GM19372 (cell line): ENCODE measurements around the gene AR.

Experiments
- ATAC-seq: cut with Tn5 transposase; IDR thresholded peaks from one replicate; pipeline ENCODE4 v1.9.1; 2021; ENCODE audit warnings: mild to moderate bottlenecking, low read depth, moderate library complexity; ENCODE audit not compliant: unreplicated experiment

Gene AR

DNA sequence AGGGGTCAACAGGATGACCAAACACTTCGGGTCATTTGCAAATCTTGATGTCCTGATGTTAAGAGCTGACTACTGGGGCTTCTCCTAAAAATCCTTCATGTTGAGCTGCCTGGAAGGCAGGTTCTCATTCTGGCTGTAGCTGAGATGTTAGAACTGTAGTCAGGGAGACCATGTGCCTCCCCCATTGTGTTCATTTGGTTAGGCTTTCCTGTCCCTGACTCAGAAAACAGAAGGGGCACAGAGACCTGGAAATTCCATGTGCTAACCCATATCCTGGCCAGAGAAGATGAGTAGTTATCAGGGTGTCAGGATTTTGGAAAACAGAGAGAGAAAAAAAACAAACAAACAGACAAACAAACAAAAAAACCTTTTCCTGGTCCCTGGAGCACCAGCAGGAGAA is 177.5 kb downstream of the AR start:
- ATAC-seq = no peak

GRCh38 chrX:67723580-67724351 is 179.9 kb downstream of the AR start:
- ATAC-seq = no peak

DNA sequence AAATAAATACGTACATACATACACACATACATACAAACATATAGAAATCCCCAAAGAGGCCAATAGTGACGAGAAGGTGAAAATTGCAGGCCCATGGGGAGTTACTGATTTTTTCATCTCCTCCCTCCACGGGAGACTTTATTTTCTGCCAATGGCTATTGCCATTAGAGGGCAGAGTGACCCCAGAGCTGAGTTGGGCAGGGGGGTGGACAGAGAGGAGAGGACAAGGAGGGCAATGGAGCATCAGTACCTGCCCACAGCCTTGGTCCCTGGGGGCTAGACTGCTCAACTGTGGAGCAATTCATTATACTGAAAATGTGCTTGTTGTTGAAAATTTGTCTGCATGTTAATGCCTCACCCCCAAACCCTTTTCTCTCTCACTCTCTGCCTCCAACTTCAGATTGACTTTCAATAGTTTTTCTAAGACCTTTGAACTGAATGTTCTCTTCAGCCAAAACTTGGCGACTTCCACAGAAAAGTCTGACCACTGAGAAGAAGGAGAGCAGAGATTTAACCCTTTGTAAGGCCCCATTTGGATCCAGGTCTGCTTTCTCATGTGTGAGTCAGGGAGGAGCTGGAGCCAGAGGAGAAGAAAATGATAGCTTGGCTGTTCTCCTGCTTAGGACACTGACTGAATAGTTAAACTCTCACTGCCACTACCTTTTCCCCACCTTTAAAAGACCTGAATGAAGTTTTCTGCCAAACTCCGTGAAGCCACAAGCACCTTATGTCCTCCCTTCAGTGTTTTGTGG is 180.7 kb downstream of the AR start:
- ATAC-seq = no peak

DNA sequence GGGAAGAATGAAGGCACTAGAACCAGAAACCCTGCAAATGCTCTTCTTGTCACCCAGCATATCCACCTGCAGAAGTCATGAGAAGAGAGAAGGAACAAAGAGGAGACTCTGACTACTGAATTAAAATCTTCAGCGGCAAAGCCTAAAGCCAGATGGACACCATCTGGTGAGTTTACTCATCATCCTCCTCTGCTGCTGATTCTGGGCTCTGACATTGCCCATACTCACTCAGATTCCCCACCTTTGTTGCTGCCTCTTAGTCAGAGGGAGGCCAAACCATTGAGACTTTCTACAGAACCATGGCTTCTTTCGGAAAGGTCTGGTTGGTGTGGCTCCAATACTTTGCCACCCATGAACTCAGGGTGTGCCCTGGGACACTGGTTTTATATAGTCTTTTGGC is 181.7 kb downstream of the AR start:
- no peak for ATAC-seq

GRCh38 chrX:67726018-67726417 is 182.2 kb downstream of the AR start:
- no peak for ATAC-seq

- no peak for ATAC-seq
Measured at GRCh38 chrX:67727576-67727975, 183.8 kb downstream of the AR start.

GRCh38 chrX:67730296-67730695 is 186.5 kb downstream of the AR start:
- no peak for ATAC-seq

DNA sequence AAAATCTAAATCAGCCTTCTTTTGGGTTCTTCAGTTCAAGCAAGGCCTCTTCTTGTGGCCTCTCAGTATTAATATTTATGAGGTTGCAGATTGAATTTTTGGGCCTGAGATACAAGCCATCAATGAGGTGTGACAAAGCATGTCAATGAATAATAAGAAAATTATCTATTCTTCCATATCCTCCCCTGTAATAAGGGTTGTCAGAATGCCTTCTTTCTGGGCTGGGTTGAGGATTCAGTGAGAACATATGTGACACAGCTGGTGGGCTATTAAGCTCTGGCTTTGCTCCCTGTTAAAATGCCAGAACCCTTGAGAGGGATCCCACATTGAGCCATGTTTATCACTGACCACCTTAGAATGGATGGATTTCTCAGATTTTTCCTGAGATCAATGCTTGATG is 187.2 kb downstream of the AR start:
- ATAC-seq = no peak

- no peak for ATAC-seq
Measured at GRCh38 chrX:67732864-67733263, 189.0 kb downstream of the AR start.

GRCh38 chrX:67734111-67734753 is 190.4 kb downstream of the AR start:
- ATAC-seq = no peak

GRCh38 chrX:67749536-67749935 is 205.7 kb downstream of the AR start:
- ATAC-seq = no peak

GRCh38 chrX:67750694-67751093 is 206.9 kb downstream of the AR start:
- ATAC-seq = no peak

- ATAC-seq = no peak
Measured at GRCh38 chrX:67759018-67759417, 215.2 kb downstream of the AR start.

GRCh38 chrX:67777148-67777547 is 233.3 kb downstream of the AR start:
- no peak for ATAC-seq

GRCh38 chrX:67779099-67779498 is 235.3 kb downstream of the AR start:
- no peak for ATAC-seq
